ENCODE data around the gene ITGA4.

DNA sequence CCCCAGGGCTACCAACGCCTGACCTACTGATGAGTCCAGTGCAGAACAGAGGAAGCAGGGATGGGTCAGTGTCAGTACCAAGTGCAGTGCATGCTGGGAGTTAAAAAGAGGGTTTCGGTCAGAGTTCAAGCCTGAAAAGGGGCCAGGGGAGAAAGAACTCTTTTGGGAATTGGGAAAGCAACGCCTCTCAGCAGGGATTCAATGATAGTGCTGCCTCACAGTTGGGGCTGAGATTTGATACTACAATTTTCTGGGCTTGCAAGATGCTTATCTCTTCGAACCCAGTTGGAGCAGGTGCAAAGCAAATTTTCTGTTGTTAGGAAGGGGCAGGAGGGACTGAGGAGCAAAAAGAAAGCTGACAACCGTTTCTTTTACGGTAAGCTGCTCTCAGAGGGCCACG is 117.1 kb downstream of the ITGA4 start:
- TF ChIP-seq SIN3A (IDR thresholded peaks at IDR 0.05; ENCODE audit: borderline replicate concordance, insufficient read depth, low read length) (no peak), POLR2AphosphoS5 (IDR thresholded peaks at IDR 0.05; ENCODE audit: low read depth, low read length) (no peak)
